Activated B cell treated with CpG ODN at 0.5 μM for 24 hours (primary cell): ENCODE results near the gene METAP1. TPM values are rescaled to one million over a fixed set of nuclear protein-coding genes. Genes with fewer than 3 reads are reported as not detected.

ENCODE experiments used
- ATAC-seq: fragments of 200-7000 bp; cut with Tn5 transposase; one replicate; pipeline ENCODE4 v1.10.0; 2021; ENCODE audit warnings: low read depth, mild to moderate bottlenecking, moderate library complexity
- CTCF ChIA-PET: fragments of 350-600 bp; sonication (Branson Sonifier 250); formaldehyde crosslinking; loops from one replicate; lab custom pipeline; 2021; ENCODE audit warnings: antibody characterized with exemption; lab: Charles Lee
- POLR2A ChIA-PET: fragments of 350-600 bp; sonication (Branson Sonifier 250); formaldehyde crosslinking; loops from one replicate; lab custom pipeline; 2021; ENCODE audit warnings: antibody characterized with exemption; lab: Charles Lee
- DNase-seq: peaks from one replicate; pipeline ENCODE4 v3.0.0; 2022
- H3K27ac Mint-ChIP-seq: one replicate; pipeline ENCODE4 v1.8.0; 2020; ENCODE audit warnings: mixed read lengths
- H3K27me3 Mint-ChIP-seq: one replicate; pipeline ENCODE4 v1.8.0; 2021; ENCODE audit warnings: mixed read lengths
- H3K36me3 Mint-ChIP-seq: one replicate; pipeline ENCODE4 v1.8.0; 2021; ENCODE audit warnings: low read depth, mixed read lengths
- H3K4me1 Mint-ChIP-seq: one replicate; pipeline ENCODE4 v1.8.0; 2021; ENCODE audit warnings: mixed read lengths
- H3K4me3 Mint-ChIP-seq: one replicate; pipeline ENCODE4 v1.8.0; 2020; ENCODE audit warnings: mild to moderate bottlenecking, mixed read lengths
- H3K9me3 Mint-ChIP-seq: one replicate; pipeline ENCODE4 v1.8.0; 2020; ENCODE audit warnings: mixed read lengths
- CTCF ChIP-seq: fragments of 200-600 bp; IDR thresholded peaks from one replicate; pipeline ENCODE4 v1.8.0; 2022; ENCODE audit warnings: antibody characterized with exemption, mild to moderate bottlenecking
- intact Hi-C: fragments of 100-400 bp; cut with micrococcal nuclease; formaldehyde crosslinking; loops from one replicate; pipeline ENCODE4 v1.15.1; 2024
- total RNA-seq: library from RNA; stranded (reverse); gene quantifications from 2 replicates; pipeline ENCODE4 v1.2.3, GENCODE V29; 2022

Gene METAP1
- total RNA-seq, 1 donor from 2014 or later, result 38.6 TPM

- Mint-ChIP-seq H3K4me1 (no peaks in the 10 kb centered on the region), H3K27ac (no peak overlapping the region), H3K27me3 (no peaks in the 10 kb centered on the region), H3K9me3 (no peaks in the 10 kb centered on the region), H3K36me3 (peaks cover 76% of the 10 kb centered on the region), H3K4me3 (no peak overlapping the region)
- ChIA-PET CTCF (no interaction called here), POLR2A (interaction anchor here (0.6 to 1.2 kb wide), 2 partner anchors 14 to 489 kb away, joined by 3 to 5 read pairs; partner anchors contain the start of genes ADH5 and TRMT10A)
- ATAC-seq (no peak), DNase-seq (no peak)
- intact Hi-C loops, result no loop called here
- no peak for TF ChIP-seq CTCF
Measured at GRCh38 chr4:99074816-99075215, 79.3 kb downstream of the METAP1 start.

DNA sequence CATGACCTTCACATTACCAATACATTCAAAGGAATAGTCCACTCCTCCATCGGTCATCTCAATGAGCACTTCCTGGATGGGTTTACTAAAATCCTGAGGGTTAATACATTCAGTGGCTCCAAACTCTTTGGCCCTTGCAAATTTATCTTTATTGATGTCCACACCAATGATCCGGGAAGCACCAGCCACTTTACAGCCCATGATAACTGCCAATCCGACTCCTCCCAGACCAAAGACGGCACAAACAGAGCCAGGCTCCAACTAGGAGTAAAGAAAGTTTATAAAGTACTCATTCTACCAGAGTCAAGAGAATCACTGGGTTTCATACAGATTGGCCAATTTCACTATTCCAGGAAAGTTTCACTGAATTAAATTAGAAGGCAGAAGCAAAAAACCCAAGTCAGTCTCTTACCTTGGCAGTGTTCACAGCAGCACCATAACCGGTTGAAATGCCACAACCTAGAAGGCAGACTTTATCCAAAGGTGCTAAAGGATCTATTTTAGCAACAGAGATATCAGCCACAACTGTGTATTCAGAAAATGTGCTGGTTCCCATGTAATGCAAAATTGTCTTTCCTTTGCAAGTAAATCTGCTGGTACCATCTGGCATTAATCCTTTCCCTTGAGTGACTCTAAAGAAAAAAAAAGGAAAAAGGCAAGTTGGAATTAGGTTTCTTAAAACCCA is 80.9 kb downstream of the METAP1 start:
- H3K36me3 Mint-ChIP-seq, result peaks cover 84% of the 10 kb centered on the region
- POLR2A ChIA-PET, result no interaction called here
- H3K27ac Mint-ChIP-seq, result no peak overlapping the region
- no peak overlapping the region for H3K4me3 Mint-ChIP-seq
- H3K9me3 Mint-ChIP-seq, result no peaks in the 10 kb centered on the region
- CTCF ChIA-PET, result no interaction called here
- intact Hi-C loops, result no loop called here
- H3K4me1 Mint-ChIP-seq, result no peaks in the 10 kb centered on the region
- no peak for TF ChIP-seq CTCF
- no peak for ATAC-seq
- H3K27me3 Mint-ChIP-seq, result no peaks in the 10 kb centered on the region
- DNase-seq, result no peak

GRCh38 chr4:99077177-99077576 is 81.7 kb downstream of the METAP1 start:
- Mint-ChIP-seq H3K9me3 (no peaks in the 10 kb centered on the region), H3K4me1 (no peaks in the 10 kb centered on the region), H3K4me3 (no peak overlapping the region), H3K27ac (no peak overlapping the region), H3K36me3 (peaks cover 85% of the 10 kb centered on the region), H3K27me3 (no peaks in the 10 kb centered on the region)
- no peak for DNase-seq
- POLR2A ChIA-PET, result interaction anchor here (2.8 kb wide), 1 partner anchor 11 kb away, joined by 11 read pairs; the partner anchor contains the start of gene ADH5
- no peak for TF ChIP-seq CTCF
- ATAC-seq, result no peak
- intact Hi-C loops, result no loop called here
- CTCF ChIA-PET, result no interaction called here

GRCh38 chr4:99078336-99078735 is 82.8 kb downstream of the METAP1 start:
- H3K9me3 Mint-ChIP-seq, result no peaks in the 10 kb centered on the region
- intact Hi-C loops, result no loop called here
- H3K27me3 Mint-ChIP-seq, result no peaks in the 10 kb centered on the region
- no peak overlapping the region for H3K4me3 Mint-ChIP-seq
- H3K4me1 Mint-ChIP-seq, result no peaks in the 10 kb centered on the region
- CTCF ChIA-PET, result interaction anchor here (1.6 kb wide), 1 partner anchor 22 kb away, joined by 5 read pairs; no protein-coding TSS in a partner anchor
- TF ChIP-seq CTCF, result no peak
- H3K36me3 Mint-ChIP-seq, result peaks cover 83% of the 10 kb centered on the region
- no peak overlapping the region for H3K27ac Mint-ChIP-seq
- ATAC-seq (no peak), DNase-seq (no peak)
- POLR2A ChIA-PET, result interaction anchor here (0.6 to 2.8 kb wide), 2 partner anchors 10 to 816 kb away, joined by 3 to 11 read pairs; partner anchors contain the start of genes ADH5 and LAMTOR3

- H3K4me3 Mint-ChIP-seq, result no peak overlapping the region
- H3K27ac Mint-ChIP-seq, result no peak overlapping the region
- no peak for ATAC-seq
- intact Hi-C loops, result no loop called here
- no peaks in the 10 kb centered on the region for H3K4me1 Mint-ChIP-seq
- TF ChIP-seq CTCF, result no peak
- H3K9me3 Mint-ChIP-seq, result no peaks in the 10 kb centered on the region
- CTCF ChIA-PET, result interaction anchor here (1.6 kb wide), 1 partner anchor 23 kb away, joined by 5 read pairs; no protein-coding TSS in a partner anchor
- H3K36me3 Mint-ChIP-seq, result peaks cover 82% of the 10 kb centered on the region
- POLR2A ChIA-PET, result interaction anchor here (2.8 kb wide), 1 partner anchor 9 kb away, joined by 11 read pairs; the partner anchor contains the start of gene ADH5
- DNase-seq, result no peak
- H3K27me3 Mint-ChIP-seq, result no peaks in the 10 kb centered on the region
Measured at GRCh38 chr4:99078931-99079624, 83.6 kb downstream of the METAP1 start.
